ENCODE measurements around the gene CCNB1IP1.

DNA sequence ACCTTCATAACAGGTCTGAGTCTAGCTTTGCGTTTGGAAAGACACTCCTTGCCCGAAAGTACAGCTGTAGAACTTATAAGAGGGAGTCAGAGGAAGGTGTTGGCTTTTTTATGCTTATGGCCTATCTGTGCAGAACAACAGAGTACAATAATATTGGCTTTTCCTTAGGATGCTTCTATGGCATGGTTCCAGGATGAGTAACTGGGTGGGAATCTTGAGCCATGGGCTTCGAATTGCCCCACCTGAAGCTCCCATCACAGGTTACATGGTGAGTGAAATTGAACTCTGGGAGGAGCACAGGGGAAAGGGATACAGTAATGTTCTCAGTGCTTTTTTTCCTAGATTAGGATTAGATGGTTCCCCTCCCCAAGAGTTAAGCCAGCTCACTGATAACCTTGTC, 23.3 kb upstream of the CCNB1IP1 start:
- no peak for TF ChIP-seq EZH2 (IDR thresholded peaks at IDR 0.05; ENCODE audit: insufficient read depth, poor library complexity, severe bottlenecking)
- no peak for TF ChIP-seq EZH2phosphoT487 (IDR thresholded peaks at IDR 0.05; ENCODE audit: insufficient read depth, low read depth)
